ENCODE measurements around the gene ENOSF1. TPM values are rescaled to one million over a fixed set of nuclear protein-coding genes. Genes with fewer than 3 reads are reported as not detected.

Gene ENOSF1
- total and polyA plus RNA-seq, 2 of the 13 experiments (the other 11 are each of a cell fraction or from before 2014, with no cell fraction given), result 37.6 to 40.1 TPM

DNA sequence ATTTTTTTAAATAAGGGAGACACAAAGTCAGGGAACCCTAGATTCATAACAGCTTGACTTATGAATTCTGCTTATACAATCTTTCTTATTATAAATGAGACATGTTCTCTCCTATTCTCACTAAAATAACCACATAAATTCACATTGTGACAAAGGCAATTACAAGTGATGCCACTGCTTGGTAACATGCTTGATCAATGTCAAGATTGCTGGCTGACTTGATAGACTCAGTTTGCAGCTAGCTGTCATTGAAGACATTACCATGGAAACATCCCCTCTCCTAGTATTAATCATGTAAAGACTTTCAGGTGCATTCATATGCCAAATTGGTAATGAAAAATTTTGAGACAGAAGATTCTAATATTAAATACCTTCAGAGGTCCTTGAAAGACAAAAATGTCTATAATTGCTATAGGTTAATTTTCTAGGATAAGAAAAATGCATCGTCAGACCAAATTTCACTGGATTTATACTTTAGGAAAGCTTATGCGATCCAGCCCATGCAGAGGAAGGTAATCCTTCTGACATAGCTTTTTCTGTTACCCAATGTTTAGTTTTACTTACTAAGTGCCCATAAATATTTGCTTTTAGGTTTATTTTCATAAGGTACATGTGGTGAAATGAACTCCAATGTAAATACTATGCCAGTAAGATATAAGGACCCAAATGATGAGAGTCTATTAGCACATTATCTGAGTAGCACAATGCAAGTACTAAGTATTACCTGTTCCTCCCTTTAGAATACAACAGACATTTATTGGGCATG, 32.6 kb upstream of the ENOSF1 start:
- Histone ChIP-seq H3K9ac (ENCODE audit: insufficient read depth, low read depth, low read length) (no peak overlapping the region), H3K4me2 (ENCODE audit: low read depth, low read length) (no peak overlapping the region), H3K27me3 (ENCODE audit: control insufficient read depth in 1 of 2, insufficient read depth in 2 of 2, low read length in 2 of 2) (no peaks in the 10 kb centered on the region; a peak in 1 of 5 replicates), H4K20me1 (ENCODE audit: insufficient read depth, low read length) (no peaks in the 10 kb centered on the region), H3K36me3 (replicated peaks in 1 of 2; ENCODE audit: control insufficient read depth in 1 of 2, insufficient read depth in 2 of 2, low read length in 2 of 2) (peaks cover 7 to 43% of the 10 kb centered on the region in 2 experiments; a peak in 4 of 5 replicates), H3K27ac (ENCODE audit: extremely low read length, insufficient read depth, low read length) (no peak overlapping the region), H3K4me3 (replicated peaks in 1 of 3; ENCODE audit: insufficient read depth in 1 of 3, low read depth in 2 of 3, low read length in 3 of 3) (no peak overlapping the region), H3K9me3 (ENCODE audit: low read length) (no peaks in the 10 kb centered on the region), H3K79me2 (ENCODE audit: insufficient read depth, low read length) (no peaks in the 10 kb centered on the region), H3K4me1 (ENCODE audit: insufficient read depth, low read length) (no peaks in the 10 kb centered on the region; the same call in 1 of the 2 replicates), H2AFZ (ENCODE audit: low read length) (no peak overlapping the region)
- CTCF ChIA-PET (ENCODE audit: low intra/inter-chr PET ratio, low total read pairs), result no interaction called here
- intact Hi-C loops (cut with micrococcal nuclease; ENCODE audit: unreplicated experiment), result no loop called here
- ATAC-seq, result no peak
- TF ChIP-seq MAFK (conservative IDR thresholded peaks at IDR 0.05 in 1 of 2, IDR thresholded peaks at IDR 0.05 in 1 of 2; ENCODE audit: low read length in 2 of 2) (0 out of 4 replicates have a peak, but pooled peaks of 1 of the 2 experiments have one; percentile 0), ZNF737 (CRISPR knock-in tag; IDR thresholded peaks at IDR 0.05; ENCODE audit: borderline replicate concordance) (no peak)
- DNase-seq (ENCODE audit: low spot score), result no peak
- WGBS (ENCODE audit: low lambda C conversion rate), result 95% methylated on average over 2 of the region's 2 CpGs
- POLR2A ChIA-PET, result no interaction called here
- no peak for FAIRE-seq
- in situ Hi-C loops (cut with HindIII; ENCODE audit: extremely low pct_ligation_motif_present, low pct_unique_long_range_greater_than_20kb), result loop anchor here (5.0 kb wide), 1 partner anchor 87 kb away; no protein-coding TSS in a partner anchor
- BruUV-seq (replicated peaks), result no TSS peak

- BruUV-seq (replicated peaks), result no TSS peak
- TF ChIP-seq PLSCR1 (CRISPR knock-in tag; IDR thresholded peaks at IDR 0.05; ENCODE audit: borderline replicate concordance), result no peak
- TF ChIP-seq STAG1 (CRISPR knock-in tag; IDR thresholded peaks at IDR 0.05), result peak; percentile 85
- TF ChIP-seq, protein P1, sequence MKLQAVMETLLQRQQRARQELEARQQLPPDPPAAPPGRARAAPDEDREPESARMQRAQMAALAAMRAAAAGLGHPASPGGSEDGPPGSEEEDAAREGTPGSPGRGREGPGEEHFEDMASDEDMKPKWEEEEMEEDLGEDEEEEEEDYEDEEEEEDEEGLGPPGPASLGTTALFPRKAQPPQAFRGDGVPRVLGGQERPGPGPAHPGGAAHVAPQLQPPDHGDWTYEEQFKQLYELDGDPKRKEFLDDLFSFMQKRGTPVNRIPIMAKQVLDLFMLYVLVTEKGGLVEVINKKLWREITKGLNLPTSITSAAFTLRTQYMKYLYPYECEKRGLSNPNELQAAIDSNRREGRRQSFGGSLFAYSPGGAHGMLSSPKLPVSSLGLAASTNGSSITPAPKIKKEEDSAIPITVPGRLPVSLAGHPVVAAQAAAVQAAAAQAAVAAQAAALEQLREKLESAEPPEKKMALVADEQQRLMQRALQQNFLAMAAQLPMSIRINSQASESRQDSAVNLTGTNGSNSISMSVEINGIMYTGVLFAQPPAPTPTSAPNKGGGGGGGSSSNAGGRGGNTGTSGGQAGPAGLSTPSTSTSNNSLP (IDR thresholded peaks at IDR 0.05; ENCODE audit: low read depth, low read length), result 0 out of 2 replicates have a peak, but pooled peaks have one; percentile 35
- peak; percentile 74 for TF ChIP-seq RAD21 (CRISPR knock-in tag; IDR thresholded peaks at IDR 0.05)
- TF ChIP-seq GLMP (CRISPR knock-in tag; IDR thresholded peaks at IDR 0.05; ENCODE audit: borderline replicate concordance), result no peak
- peak; percentile 60; the same call in 1 of the 2 replicates for TF ChIP-seq MIXL1 (CRISPR knock-in tag; IDR thresholded peaks at IDR 0.05)
- TF ChIP-seq, protein P2, sequence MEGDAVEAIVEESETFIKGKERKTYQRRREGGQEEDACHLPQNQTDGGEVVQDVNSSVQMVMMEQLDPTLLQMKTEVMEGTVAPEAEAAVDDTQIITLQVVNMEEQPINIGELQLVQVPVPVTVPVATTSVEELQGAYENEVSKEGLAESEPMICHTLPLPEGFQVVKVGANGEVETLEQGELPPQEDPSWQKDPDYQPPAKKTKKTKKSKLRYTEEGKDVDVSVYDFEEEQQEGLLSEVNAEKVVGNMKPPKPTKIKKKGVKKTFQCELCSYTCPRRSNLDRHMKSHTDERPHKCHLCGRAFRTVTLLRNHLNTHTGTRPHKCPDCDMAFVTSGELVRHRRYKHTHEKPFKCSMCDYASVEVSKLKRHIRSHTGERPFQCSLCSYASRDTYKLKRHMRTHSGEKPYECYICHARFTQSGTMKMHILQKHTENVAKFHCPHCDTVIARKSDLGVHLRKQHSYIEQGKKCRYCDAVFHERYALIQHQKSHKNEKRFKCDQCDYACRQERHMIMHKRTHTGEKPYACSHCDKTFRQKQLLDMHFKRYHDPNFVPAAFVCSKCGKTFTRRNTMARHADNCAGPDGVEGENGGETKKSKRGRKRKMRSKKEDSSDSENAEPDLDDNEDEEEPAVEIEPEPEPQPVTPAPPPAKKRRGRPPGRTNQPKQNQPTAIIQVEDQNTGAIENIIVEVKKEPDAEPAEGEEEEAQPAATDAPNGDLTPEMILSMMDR (CRISPR knock-in tag; IDR thresholded peaks at IDR 0.05), result peak; percentile 75
- TF ChIP-seq SMC3 (IDR thresholded peaks at IDR 0.05; ENCODE audit: low read length), result peak; percentile 89
These were observed 29.6 kb upstream of the ENOSF1 start for GRCh38 chr18:741931-742512.

More at GRCh38 chr18:741931-742512, 29.6 kb upstream of the ENOSF1 start:
- Histone ChIP-seq H3K27me3 (ENCODE audit: control insufficient read depth in 1 of 2, insufficient read depth in 2 of 2, low read length in 2 of 2) (no peaks in the 10 kb centered on the region; a peak in 1 of 5 replicates), H3K36me3 (replicated peaks in 1 of 2; ENCODE audit: control insufficient read depth in 1 of 2, insufficient read depth in 2 of 2, low read length in 2 of 2) (peaks cover 8 to 55% of the 10 kb centered on the region in 2 experiments; a peak in 4 of 5 replicates), H3K4me2 (ENCODE audit: low read depth, low read length) (no peak overlapping the region), H3K4me1 (ENCODE audit: insufficient read depth, low read length) (no peaks in the 10 kb centered on the region), H3K9me3 (ENCODE audit: low read length) (no peaks in the 10 kb centered on the region), H4K20me1 (ENCODE audit: insufficient read depth, low read length) (no peaks in the 10 kb centered on the region), H3K27ac (ENCODE audit: extremely low read length, insufficient read depth, low read length) (no peak overlapping the region), H3K79me2 (ENCODE audit: insufficient read depth, low read length) (no peaks in the 10 kb centered on the region), H3K4me3 (replicated peaks in 1 of 3; ENCODE audit: insufficient read depth in 1 of 3, low read depth in 2 of 3, low read length in 3 of 3) (no peak overlapping the region), H3K9ac (ENCODE audit: insufficient read depth, low read depth, low read length) (no peak overlapping the region), H2AFZ (ENCODE audit: low read length) (no peak overlapping the region)
- FAIRE-seq (peak; percentile 53), ATAC-seq (peak; percentile 77), DNase-seq (ENCODE audit: low spot score) (peak; percentile 36)
- ChIA-PET POLR2A (no interaction called here), CTCF (ENCODE audit: low intra/inter-chr PET ratio, low total read pairs) (interaction anchor here (1.2 to 3.5 kb wide), 3 partner anchors 72 to 97 kb away, joined by 4 to 61 read pairs (median 34); no protein-coding TSS in a partner anchor)
- intact Hi-C loops (cut with micrococcal nuclease; ENCODE audit: unreplicated experiment), result loop anchor here (1.0 kb wide), 1 partner anchor 90 kb away; no protein-coding TSS in a partner anchor
- in situ Hi-C loops (cut with HindIII; ENCODE audit: extremely low pct_ligation_motif_present, low pct_unique_long_range_greater_than_20kb), result loop anchor here (5.0 kb wide), 1 partner anchor 90 kb away; no protein-coding TSS in a partner anchor

All from HepG2 (cell line).